ENCODE data around the gene ZSWIM4. TPM values are rescaled to one million over a fixed set of nuclear protein-coding genes. Genes with fewer than 3 reads are reported as not detected.
A peak's percentile ranks its signal among the peaks of the same experiment; 100 is the strongest.

ZSWIM4 gene
- total and polyA plus RNA-seq, 4 experiments from 2014 or later: 0.33 to 6.6 (median 4.0) TPM

GRCh38 chr19:13877303-13877702 lies 82.1 kb downstream of the ZSWIM4 start:
- Mint-ChIP-seq H3K36me3 (no peaks in the 10 kb centered on the region), H3K4me1 (peaks cover 20 to 37% (median 29%) of the 10 kb centered on the region in 4 donors), H3K9me3 (no peaks in the 10 kb centered on the region), H3K27ac (no peak overlapping the region), H3K27me3 (peaks cover 1 to 8% of the 10 kb centered on the region in 2 donors), H3K4me3 (no peak overlapping the region)
- intact Hi-C loops (cut with micrococcal nuclease): no loop called here
- Histone ChIP-seq H3K36me3 (ENCODE audit: insufficient read depth, low read length) (no peaks in the 10 kb centered on the region), H3K9me3 (ENCODE audit: control insufficient read depth in 1 of 2, low read length in 2 of 2) (no peaks in the 10 kb centered on the region), H3K27me3 (ENCODE audit: insufficient read depth, low read length) (no peaks in the 10 kb centered on the region), H3K27ac (ENCODE audit: low read depth, low read length) (no peak overlapping the region), H3K4me3 (ENCODE audit: low read length in 2 of 2) (no peak overlapping the region), H3K4me1 (ENCODE audit: insufficient read depth, low read length) (peaks cover 26% of the 10 kb centered on the region)
- CTCF ChIA-PET (ENCODE audit: partially characterized antibody): interaction anchor here (1.6 to 11.8 kb wide), 3 partner anchors 168 to 199 kb away, joined by 4 to 111 read pairs (median 41); partner anchors contain the start of gene MISP3
- POLR2A ChIA-PET (ENCODE audit: partially characterized antibody): interaction anchor here (0.6 to 1.0 kb wide), 3 partner anchors 103 to 259 kb away, joined by 3 to 4 read pairs (median 3); partner anchors contain the start of genes ASF1B and C19orf53
- DNase-seq: no peak

GRCh38 chr19:13880059-13881043 lies 85.1 kb downstream of the ZSWIM4 start:
- Histone ChIP-seq H3K4me1 (ENCODE audit: insufficient read depth, low read length) (peaks cover 39% of the 10 kb centered on the region), H3K36me3 (ENCODE audit: insufficient read depth, low read length) (no peaks in the 10 kb centered on the region), H3K4me3 (ENCODE audit: low read length in 2 of 2) (peak overlapping the region in 1 of 2 donors; percentile 25), H3K27ac (ENCODE audit: low read depth, low read length) (peak overlapping the region; percentile 64), H3K9me3 (ENCODE audit: control insufficient read depth in 1 of 2, low read length in 2 of 2) (no peaks in the 10 kb centered on the region), H3K27me3 (ENCODE audit: insufficient read depth, low read length) (no peaks in the 10 kb centered on the region)
- Mint-ChIP-seq H3K4me3 (peak overlapping the region; percentile 56 to 85 (median 66)), H3K36me3 (no peaks in the 10 kb centered on the region), H3K9me3 (no peaks in the 10 kb centered on the region), H3K4me1 (peaks cover 22 to 44% (median 35%) of the 10 kb centered on the region in 4 donors), H3K27me3 (no peaks in the 10 kb centered on the region), H3K27ac (peak overlapping the region; percentile 78 to 89 (median 84))
- POLR2A ChIA-PET (ENCODE audit: partially characterized antibody): interaction anchor here (1.0 to 5.0 kb wide), 14 partner anchors 34 to 236 kb away, joined by 3 to 43 read pairs (median 4); partner anchors contain the start of genes DCAF15, IL27RA, MISP3 and PRKACA
- CTCF ChIA-PET (ENCODE audit: partially characterized antibody): interaction anchor here (0.5 to 11.8 kb wide), 34 partner anchors 10 to 600 kb away, joined by 3 to 111 read pairs (median 4); partner anchors contain the start of genes ASF1B, C19orf67, DCAF15 and IL27RA
- peak; percentile 95 to 96 (median 96) for DNase-seq
- intact Hi-C loops (cut with micrococcal nuclease): loop anchor here (1.0 to 5.0 kb wide), 13 partner anchors 23 to 467 kb away; partner anchors contain the start of genes DCAF15, PRKACA and RFX1

- intact Hi-C loops (cut with micrococcal nuclease): loop anchor here (2.0 to 5.0 kb wide), 2 partner anchors 236 to 466 kb away; partner anchors contain the start of gene PRKACA
- ChIA-PET POLR2A (ENCODE audit: partially characterized antibody) (interaction anchor here (0.9 to 5.0 kb wide), 22 partner anchors 25 to 235 kb away, joined by 3 to 43 read pairs (median 5); partner anchors contain the start of genes DCAF15, IL27RA, MISP3 and PRKACA), CTCF (ENCODE audit: partially characterized antibody) (interaction anchor here (0.8 to 11.8 kb wide), 21 partner anchors 17 to 600 kb away, joined by 3 to 111 read pairs (median 4); partner anchors contain the start of genes ASF1B, C19orf67, DCAF15 and IL27RA)
- H3K27me3 ChIP-seq (ENCODE audit: insufficient read depth, low read length): no peaks in the 10 kb centered on the region
- no peaks in the 10 kb centered on the region for H3K36me3 Mint-ChIP-seq
- H3K36me3 ChIP-seq (ENCODE audit: insufficient read depth, low read length): no peaks in the 10 kb centered on the region
- no peaks in the 10 kb centered on the region for H3K9me3 ChIP-seq (ENCODE audit: control insufficient read depth in 1 of 2, low read length in 2 of 2)
- no peaks in the 10 kb centered on the region for H3K27me3 Mint-ChIP-seq
- H3K4me3 Mint-ChIP-seq: peak overlapping the region in 7 of 8 donors; percentile 53 to 85 (median 71)
- H3K4me1 Mint-ChIP-seq: peaks cover 22 to 46% (median 36%) of the 10 kb centered on the region in 4 donors
- no peak for DNase-seq
- H3K4me1 ChIP-seq (ENCODE audit: insufficient read depth, low read length): peaks cover 42% of the 10 kb centered on the region
- peak overlapping the region; percentile 80 to 94 (median 86) for H3K27ac Mint-ChIP-seq
- no peaks in the 10 kb centered on the region for H3K9me3 Mint-ChIP-seq
- H3K4me3 ChIP-seq (ENCODE audit: low read length in 2 of 2): no peak overlapping the region
- H3K27ac ChIP-seq (ENCODE audit: low read depth, low read length): peak overlapping the region; percentile 64
Observed at GRCh38 chr19:13881251-13881691, 86.0 kb downstream of the ZSWIM4 start.

Small RNAs within 50 kb of the gene (microRNA-seq; reads per million reads assigned to microRNA genes)
- 407 reads per million, percentile 80 among the genes with 10 or more reads in this experiment for gene MIR181C (ENCODE audit: borderline microRNAs expressed, borderline number of aligned reads, borderline replicate concordance)
- gene MIR181D (ENCODE audit: borderline microRNAs expressed, borderline number of aligned reads, borderline replicate concordance): 117 reads per million, percentile 70 among the genes with 10 or more reads in this experiment

Other genes starting within 250 kb of the ZSWIM4 start
- gene MRI1, start 30.9 kb upstream of the ZSWIM4 start, total RNA-seq: 10 to 100 TPM; 46.4 to 52.3 TPM
- 10 to 100 TPM in 1 of 2 donors, 1 to 10 TPM in 1; 3.5 to 18.4 TPM for gene MRI1, start 30.9 kb upstream of the ZSWIM4 start, polyA plus RNA-seq
- 10 to 100 TPM; 84.3 to 85.0 TPM for gene C19orf53, start 21.0 kb upstream of the ZSWIM4 start, total RNA-seq
- gene C19orf53, start 21.0 kb upstream of the ZSWIM4 start, polyA plus RNA-seq: 100 to 1,000 TPM; 207 to 257 TPM
- gene NANOS3, start 81.7 kb downstream of the ZSWIM4 start, total RNA-seq: not detected
- not detected for gene NANOS3, start 81.7 kb downstream of the ZSWIM4 start, polyA plus RNA-seq
- gene BRME1, start 110.7 kb downstream of the ZSWIM4 start, total RNA-seq: 1 to 10 TPM; 3.1 to 3.8 TPM
- gene BRME1, start 110.7 kb downstream of the ZSWIM4 start, polyA plus RNA-seq: under 1 TPM; 0.35 to 0.41 TPM
- 10 to 100 TPM; 32.9 to 37.1 TPM for gene CC2D1A, start 110.8 kb downstream of the ZSWIM4 start, total RNA-seq
- 10 to 100 TPM in 1 of 2 donors, 1 to 10 TPM in 1; 3.8 to 13.9 TPM for gene CC2D1A, start 110.8 kb downstream of the ZSWIM4 start, polyA plus RNA-seq
- gene PODNL1, start 143.0 kb downstream of the ZSWIM4 start, total RNA-seq: not detected
- gene PODNL1, start 143.0 kb downstream of the ZSWIM4 start, polyA plus RNA-seq: not detected
- gene DCAF15, start 157.1 kb downstream of the ZSWIM4 start, total RNA-seq: 10 to 100 TPM; 92.9 to 96.7 TPM
- gene DCAF15, start 157.1 kb downstream of the ZSWIM4 start, polyA plus RNA-seq: 1 to 10 TPM; 4.9 to 7.2 TPM
- 10 to 100 TPM; 17.4 to 17.8 TPM for gene RFX1, start 210.9 kb downstream of the ZSWIM4 start, total RNA-seq
- gene RFX1, start 210.9 kb downstream of the ZSWIM4 start, polyA plus RNA-seq: 1 to 10 TPM in 1 of 2 donors, not detected in 1; 2.5 TPM
- not detected for gene RLN3, start 232.7 kb downstream of the ZSWIM4 start, total RNA-seq
- gene RLN3, start 232.7 kb downstream of the ZSWIM4 start, polyA plus RNA-seq: under 1 TPM in 1 of 2 donors, not detected in 1; 0.41 TPM
- 10 to 100 TPM; 74.3 to 76.2 TPM for gene IL27RA, start 236.3 kb downstream of the ZSWIM4 start, total RNA-seq
- 100 to 1,000 TPM; 101 to 104 TPM for gene IL27RA, start 236.3 kb downstream of the ZSWIM4 start, polyA plus RNA-seq

All from CD4-positive, alpha-beta memory T cell (primary cell).